OCI-LY3 (cell line): ENCODE results near the gene NYAP1.

Experiments used
- H2AFZ ChIP-seq: fragments of 200-600, 300-600 bp; shearing (Covaris generic); 2 replicates; pipeline ENCODE4 v1.6.0; 2014; ENCODE audit warnings: antibody characterized with exemption, low read depth, low read length
- H3K27ac ChIP-seq: fragments of 200-600, 300-600 bp; sonication (generic); 2 replicates; pipeline ENCODE4 v1.5.1; 2014; ENCODE audit warnings: mild to moderate bottlenecking, low read length, moderate library complexity, mixed read lengths
- H3K27me3 ChIP-seq: fragments of 200-600, 300-600 bp; sonication (generic); 2 replicates; pipeline ENCODE4 v1.6.1; 2014; ENCODE audit warnings: low read depth, low read length, mixed read lengths
- H3K36me3 ChIP-seq: fragments of 200-600, 300-600 bp; sonication (generic); replicated peaks from 2 replicates; pipeline ENCODE3; 2014; ENCODE audit warnings: low read depth, low read length, mixed read lengths
- H3K4me1 ChIP-seq: fragments of 300-600, 200-600 bp; sonication (generic); 2 replicates; pipeline ENCODE4 v1.6.1; 2014; ENCODE audit warnings: low read length, mixed read lengths
- H3K4me2 ChIP-seq: fragments of 200-600, 300-600 bp; sonication (generic); 2 replicates; pipeline ENCODE4 v1.6.1; 2014; ENCODE audit warnings: low read length, mixed read lengths
- H3K4me3 ChIP-seq: fragments of 300-600, 200-600 bp; sonication (generic); 2 replicates; pipeline ENCODE4 v1.5.1; 2014; ENCODE audit warnings: antibody characterized with exemption, mild to moderate bottlenecking, low read length, moderate library complexity
- H3K79me2 ChIP-seq: fragments of 300-600, 200-600 bp; shearing (Covaris generic); 2 replicates; pipeline ENCODE4 v1.6.1; 2014; ENCODE audit warnings: mild to moderate bottlenecking, low read length, mixed read lengths
- H3K9ac ChIP-seq: fragments of 300-600, 200-600 bp; shearing (Covaris generic); 2 replicates; pipeline ENCODE4 v1.6.0; 2014; ENCODE audit warnings: mild to moderate bottlenecking, low read length, moderate library complexity
- H3K9me3 ChIP-seq: fragments of 200-600, 300-600 bp; shearing (Covaris generic); 2 replicates; pipeline ENCODE4 v1.6.1; 2014; ENCODE audit warnings: low read length, mixed read lengths; ENCODE audit not compliant: insufficient read depth
- H4K20me1 ChIP-seq: fragments of 200-600, 300-600 bp; sonication (generic); 2 replicates; pipeline ENCODE4 v1.6.1; 2016; ENCODE audit warnings: low read length, mixed read lengths; ENCODE audit not compliant: insufficient read depth
- EZH2phosphoT487 ChIP-seq: fragments of 200-600 bp; shearing (Covaris generic); IDR thresholded peaks from 2 replicates; pipeline ENCODE4 v1.6.1; 2018; ENCODE audit warnings: antibody characterized with exemption, mixed run types, low read depth
- TF ChIP-seq, protein P1 (sequence below): fragments of 200-600, 300-600 bp; sonication (generic); IDR thresholded peaks from 2 replicates; pipeline ENCODE4 v1.5.1; 2014; ENCODE audit warnings: antibody characterized with exemption, low read length, low read depth

The NYAP1 gene

GRCh38 chr7:100490483-100491191 is 6.9 kb downstream of the NYAP1 start:
- H3K4me3 ChIP-seq = no peak overlapping the region
- H3K27ac ChIP-seq = no peak overlapping the region
- no peaks in the 10 kb centered on the region for H3K9me3 ChIP-seq
- H3K9ac ChIP-seq = no peak overlapping the region
- TF ChIP-seq, protein P1, sequence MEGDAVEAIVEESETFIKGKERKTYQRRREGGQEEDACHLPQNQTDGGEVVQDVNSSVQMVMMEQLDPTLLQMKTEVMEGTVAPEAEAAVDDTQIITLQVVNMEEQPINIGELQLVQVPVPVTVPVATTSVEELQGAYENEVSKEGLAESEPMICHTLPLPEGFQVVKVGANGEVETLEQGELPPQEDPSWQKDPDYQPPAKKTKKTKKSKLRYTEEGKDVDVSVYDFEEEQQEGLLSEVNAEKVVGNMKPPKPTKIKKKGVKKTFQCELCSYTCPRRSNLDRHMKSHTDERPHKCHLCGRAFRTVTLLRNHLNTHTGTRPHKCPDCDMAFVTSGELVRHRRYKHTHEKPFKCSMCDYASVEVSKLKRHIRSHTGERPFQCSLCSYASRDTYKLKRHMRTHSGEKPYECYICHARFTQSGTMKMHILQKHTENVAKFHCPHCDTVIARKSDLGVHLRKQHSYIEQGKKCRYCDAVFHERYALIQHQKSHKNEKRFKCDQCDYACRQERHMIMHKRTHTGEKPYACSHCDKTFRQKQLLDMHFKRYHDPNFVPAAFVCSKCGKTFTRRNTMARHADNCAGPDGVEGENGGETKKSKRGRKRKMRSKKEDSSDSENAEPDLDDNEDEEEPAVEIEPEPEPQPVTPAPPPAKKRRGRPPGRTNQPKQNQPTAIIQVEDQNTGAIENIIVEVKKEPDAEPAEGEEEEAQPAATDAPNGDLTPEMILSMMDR = no peak
- no peak for TF ChIP-seq EZH2phosphoT487
- H2AFZ ChIP-seq = no peak overlapping the region; the same call in 1 of the 2 replicates
- no peaks in the 10 kb centered on the region for H4K20me1 ChIP-seq
- H3K79me2 ChIP-seq = no peaks in the 10 kb centered on the region
- peaks cover 26% of the 10 kb centered on the region for H3K4me1 ChIP-seq
- H3K27me3 ChIP-seq = peaks cover 7% of the 10 kb centered on the region; the same call in 1 of the 2 replicates
- peak overlapping the region; percentile 49 for H3K4me2 ChIP-seq
- H3K36me3 ChIP-seq = no peaks in the 10 kb centered on the region

DNA sequence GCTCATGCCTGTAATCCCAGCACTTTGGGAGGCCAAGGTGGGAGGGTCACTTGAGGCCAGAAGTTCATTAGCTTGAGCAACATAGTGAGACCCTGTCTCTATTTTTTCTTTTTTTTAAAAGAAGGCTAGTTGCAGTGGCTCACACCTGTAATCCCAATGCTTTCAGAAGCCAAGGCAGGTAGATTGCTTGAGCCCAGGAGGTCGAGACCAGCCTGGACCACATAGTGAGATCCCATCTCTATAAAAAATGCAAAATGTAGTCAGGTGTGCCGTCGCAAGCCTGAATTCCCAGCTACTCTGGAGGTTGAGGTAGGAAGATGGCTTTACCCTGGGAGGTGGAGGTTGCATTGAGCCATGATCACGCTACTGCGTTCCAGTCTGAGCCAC is 7.5 kb downstream of the NYAP1 start:
- Histone ChIP-seq H3K4me3 (no peak overlapping the region), H2AFZ (no peak overlapping the region), H3K27me3 (peaks cover 10% of the 10 kb centered on the region; the same call in 1 of the 2 replicates), H3K9me3 (no peaks in the 10 kb centered on the region), H3K4me1 (peaks cover 26% of the 10 kb centered on the region), H3K27ac (no peak overlapping the region), H3K36me3 (no peaks in the 10 kb centered on the region), H3K79me2 (no peaks in the 10 kb centered on the region), H4K20me1 (no peaks in the 10 kb centered on the region), H3K9ac (no peak overlapping the region), H3K4me2 (no peak overlapping the region)
- TF ChIP-seq, protein P1 = no peak
- no peak for TF ChIP-seq EZH2phosphoT487

DNA sequence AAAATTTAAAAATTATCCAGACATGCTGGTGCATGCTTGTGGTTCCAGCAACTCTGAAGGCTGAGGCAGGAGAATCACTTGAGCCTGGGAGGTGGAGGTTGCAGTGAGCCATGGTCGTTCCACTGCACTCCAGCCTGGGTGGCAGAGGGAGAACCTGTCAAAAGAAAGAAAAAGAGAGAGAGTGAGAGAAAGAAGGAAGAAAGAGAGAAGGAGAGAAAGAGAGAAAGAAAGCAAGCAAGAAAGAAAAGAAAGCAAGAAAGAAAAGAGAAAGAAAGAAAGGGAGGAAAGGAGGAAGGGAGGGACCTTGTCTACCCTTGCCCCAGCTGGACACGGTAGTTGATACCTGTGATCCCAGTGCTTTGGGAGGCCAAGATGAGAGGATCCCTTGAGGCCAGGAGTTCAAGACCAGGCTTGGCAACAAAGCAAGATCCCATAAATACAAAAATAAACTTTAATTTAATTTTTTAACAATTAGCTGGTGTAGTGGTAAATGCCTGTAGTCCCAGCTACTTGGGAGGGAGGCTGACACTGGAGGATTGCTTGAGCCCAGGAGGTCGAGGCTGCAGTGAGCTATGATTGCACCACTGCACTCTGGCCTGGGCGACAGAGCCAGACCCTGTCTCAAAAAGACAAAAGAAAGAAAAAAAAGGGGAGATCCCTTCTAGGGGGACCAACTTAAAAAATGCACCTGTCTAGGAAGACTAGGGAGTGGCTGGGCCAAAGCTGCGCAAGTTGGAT is 9.2 kb downstream of the NYAP1 start:
- Histone ChIP-seq H2AFZ (peak overlapping the region; percentile 67; the same call in 1 of the 2 replicates), H3K4me3 (peak overlapping the region; percentile 79), H3K9ac (peak overlapping the region; percentile 58), H3K4me2 (peak overlapping the region; percentile 83), H3K79me2 (no peaks in the 10 kb centered on the region), H3K4me1 (peaks cover 26% of the 10 kb centered on the region), H3K36me3 (no peaks in the 10 kb centered on the region), H3K9me3 (no peaks in the 10 kb centered on the region), H3K27ac (no peak overlapping the region), H4K20me1 (no peaks in the 10 kb centered on the region), H3K27me3 (peaks cover 10% of the 10 kb centered on the region; the same call in 1 of the 2 replicates)
- TF ChIP-seq, protein P1 = no peak

DNA sequence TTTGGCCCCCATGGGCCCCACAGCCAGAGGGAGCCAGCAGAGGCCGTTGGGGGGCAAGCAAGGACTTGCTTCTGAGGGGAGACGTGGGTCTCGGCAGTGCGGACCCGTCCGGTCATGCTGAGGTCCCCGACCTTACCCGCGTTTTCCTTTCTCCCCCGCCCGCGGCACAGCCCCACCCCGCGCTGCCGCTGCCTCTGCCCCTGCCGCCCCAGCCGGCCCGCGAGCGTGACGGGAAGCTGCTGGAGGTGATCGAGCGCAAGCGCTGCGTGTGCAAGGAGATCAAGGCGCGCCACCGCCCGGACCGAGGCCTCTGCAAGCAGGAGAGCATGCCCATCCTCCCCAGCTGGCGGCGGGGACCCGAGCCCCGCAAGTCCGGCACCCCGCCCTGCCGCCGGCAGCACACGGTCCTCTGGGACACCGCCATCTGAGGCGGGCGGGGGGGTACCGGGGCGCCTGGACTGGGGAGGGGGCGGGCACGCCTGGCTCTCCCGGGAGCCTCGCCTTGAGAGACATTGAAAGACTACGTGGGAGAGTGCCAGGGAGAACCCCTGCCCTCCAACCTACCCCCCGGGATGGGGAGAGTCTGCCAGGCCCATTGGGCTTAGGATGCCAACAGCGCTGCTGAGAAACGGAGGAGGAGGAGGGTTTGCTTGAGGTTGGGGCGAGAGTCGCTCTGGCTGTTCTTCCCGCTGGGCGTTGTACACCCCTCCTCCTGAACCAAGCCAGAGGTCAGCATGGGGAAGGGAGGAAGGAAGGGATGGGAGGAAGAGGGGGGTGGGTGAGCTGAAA is 9.9 kb downstream of the NYAP1 start:
- H3K9me3 ChIP-seq = no peaks in the 10 kb centered on the region
- no peaks in the 10 kb centered on the region for H3K79me2 ChIP-seq
- H3K27ac ChIP-seq = no peak overlapping the region
- H3K9ac ChIP-seq = peak overlapping the region; percentile 58
- H3K4me3 ChIP-seq = peak overlapping the region; percentile 79
- peaks cover 10% of the 10 kb centered on the region; the same call in 1 of the 2 replicates for H3K27me3 ChIP-seq
- H3K4me1 ChIP-seq = peaks cover 26% of the 10 kb centered on the region
- no peak for TF ChIP-seq EZH2phosphoT487
- TF ChIP-seq, protein P1 = peak; percentile 55
- H3K4me2 ChIP-seq = peak overlapping the region; percentile 83
- no peaks in the 10 kb centered on the region for H3K36me3 ChIP-seq
- H4K20me1 ChIP-seq = no peaks in the 10 kb centered on the region
- peak overlapping the region; percentile 67 for H2AFZ ChIP-seq
